ENCODE data around the gene TANGO2. TPM values are rescaled to one million over a fixed set of nuclear protein-coding genes. Genes with fewer than 3 reads are reported as not detected.
A peak's percentile ranks its signal among the peaks of the same experiment; 100 is the strongest.

The TANGO2 gene
- total and polyA plus RNA-seq, 10 of the 15 experiments (the other 5 are each of a cell fraction or from before 2014, with no cell fraction given), result 4.0 to 24.8 (median 20.9) TPM

GRCh38 chr22:20106849-20107237 is 85.9 kb downstream of the TANGO2 start (continued):
- TF ChIP-seq BCLAF1 (IDR thresholded peaks at IDR 0.05), result no peak
- no peak for TF ChIP-seq SIX5 (IDR thresholded peaks at IDR 0.05; ENCODE audit: low read depth, low read length, severe bottlenecking)
- TF ChIP-seq PAX8 (IDR thresholded peaks at IDR 0.05), result no peak
- TF ChIP-seq CBFB (IDR thresholded peaks at IDR 0.05; ENCODE audit: low read depth), result no peak

- Histone ChIP-seq H3K27me3 (replicated peaks in 1 of 2; ENCODE audit: control insufficient read depth in 2 of 2, insufficient read depth in 2 of 2, low read length in 1 of 2) (no peaks in the 10 kb centered on the region), H2AFZ (ENCODE audit: control insufficient read depth, low read depth, low read length) (no peak overlapping the region), H3K9me3 (replicated peaks; ENCODE audit: control insufficient read depth, insufficient read depth, low read length) (no peaks in the 10 kb centered on the region; the same call in 2 of the 3 replicates), H3K36me3 (ENCODE audit: control insufficient read depth in 2 of 2, insufficient read depth in 2 of 2, low read length in 1 of 2) (peaks cover 23 to 57% of the 10 kb centered on the region in 2 experiments; a peak in 3 of 4 replicates), H3K4me3 (no peak overlapping the region), H3K4me1 (ENCODE audit: control insufficient read depth, insufficient read depth, low read length) (peaks cover 9% of the 10 kb centered on the region), H3K4me2 (ENCODE audit: control insufficient read depth, insufficient read depth) (no peak overlapping the region), H3K27ac (ENCODE audit: control insufficient read depth, insufficient read depth) (no peak overlapping the region), H3K79me2 (ENCODE audit: control insufficient read depth, insufficient read depth, low read length) (no peaks in the 10 kb centered on the region), H4K20me1 (ENCODE audit: control insufficient read depth, insufficient read depth) (no peaks in the 10 kb centered on the region), H3K9ac (ENCODE audit: control insufficient read depth, insufficient read depth, low read length) (no peak overlapping the region)
- no peak for FAIRE-seq
- intact Hi-C loops (cut with micrococcal nuclease; ENCODE audit: unreplicated experiment), result no loop called here
- no TSS peak for BruUV-seq (replicated peaks)
- POLR2A ChIA-PET, result no interaction called here
- ATAC-seq, result no peak
- SMC1A ChIA-PET (ENCODE audit: uncharacterized antibody, unreplicated experiment), result no interaction called here
- RAD21 ChIA-PET (ENCODE audit: unreplicated experiment), result no interaction called here
- no peak for DNase-seq (ENCODE audit: low read depth, low spot score)
- TF ChIP-seq USF2 (IDR thresholded peaks at IDR 0.05; ENCODE audit: borderline replicate concordance, low read depth, low read length), result no peak
- TF ChIP-seq POLR2A (IDR thresholded peaks at IDR 0.05; ENCODE audit: low read depth, low read length), result peak; percentile 51; the same call in 1 of the 2 replicates
- no peak for TF ChIP-seq CREM (IDR thresholded peaks at IDR 0.05; ENCODE audit: low read depth)
- 84% methylated on average over 7 of the region's 7 CpGs for WGBS (ENCODE audit: insufficient coverage, insufficient replicate concordance, low lambda C conversion rate, missing lambda C conversion rate)
- in situ Hi-C loops (cut with MboI), result no loop called here
- CTCF ChIA-PET, result no interaction called here
Observed at GRCh38 chr22:20107471-20107901, 86.6 kb downstream of the TANGO2 start.
